Thoracic aorta (tissue), 2 donors: ENCODE data around the gene S100A11. TPM values are rescaled to one million over a fixed set of nuclear protein-coding genes. Genes with fewer than 3 reads are reported as not detected.

Experiments
- ATAC-seq: fragments of 150-250 bp; one replicate; pipeline ENCODE4 v1.8.0; 2017; ENCODE audit warnings: low read depth; ENCODE audit not compliant: insufficient number of reproducible peaks, low FRiP score
- DNase-seq: peaks from one replicate; pipeline ENCODE4 v3.0.0-alpha.2; 2020; ENCODE audit warnings: low spot score
- H3K27ac ChIP-seq, 2 donors: fragments of 200-600 bp; sonication (generic); 1 replicate in 1 of 2; 2 replicates in 1 of 2; pipeline ENCODE4 v1.5.1; 2016; ENCODE audit warnings: mild to moderate bottlenecking in 2 of 2, moderate library complexity in 2 of 2
- H3K27me3 ChIP-seq: fragments of 200-600 bp; sonication (generic); replicated peaks from 2 replicates; pipeline ENCODE4 v1.6.0; 2016; ENCODE audit warnings: mild to moderate bottlenecking; ENCODE audit not compliant: insufficient read depth
- H3K36me3 ChIP-seq: fragments of 200-600 bp; sonication (generic); one replicate; pipeline ENCODE4 v1.5.1; 2016
- H3K4me1 ChIP-seq, 2 donors: fragments of 200-600 bp; sonication (generic); 1 replicate in 1 of 2; 2 replicates in 1 of 2; pipeline versions ENCODE4 v1.5.1 to v1.6.0; 2016; ENCODE audit warnings: low read depth in 2 of 2, mild to moderate bottlenecking in 1 of 2; ENCODE audit not compliant: control insufficient read depth in 1 of 2
- H3K4me3 ChIP-seq: fragments of 200-600 bp; sonication (generic); 2 replicates; pipeline ENCODE4 v1.5.1; 2016; ENCODE audit warnings: mild to moderate bottlenecking
- H3K9me3 ChIP-seq: fragments of 200-600 bp; sonication (generic); 2 replicates; pipeline ENCODE4 v1.5.1; 2016
- CTCF ChIP-seq: fragments of 200-600 bp; sonication (generic); IDR thresholded peaks from one replicate; pipeline ENCODE4 v1.5.1; 2019; ENCODE audit warnings: antibody characterized with exemption
- total RNA-seq, 2 donors: library from RNA; depleted of rRNA; stranded (reverse); fragments of >200 nt; gene quantifications; one replicate each; pipeline versions ENCODE4 v1.1.0 to v1.2.3, GENCODE V29; 2016

The S100A11 gene
- total RNA-seq, 2 donors from 2014 or later, result 196 to 210 TPM

GRCh38 chr1:152052606-152053005 lies 15.8 kb upstream of the S100A11 start:
- no peaks in the 10 kb centered on the region for H3K36me3 ChIP-seq
- peak; percentile 86 for TF ChIP-seq CTCF
- no peaks in the 10 kb centered on the region for H3K9me3 ChIP-seq
- H3K4me3 ChIP-seq, result no peak overlapping the region
- DNase-seq (peak; percentile 71), ATAC-seq (peak; percentile 25)
- H3K4me1 ChIP-seq, result peaks cover 5 to 11% of the 10 kb centered on the region in 2 donors
- H3K27ac ChIP-seq, result no peak overlapping the region
- H3K27me3 ChIP-seq, result no peaks in the 10 kb centered on the region

GRCh38 chr1:152050886-152051675 lies 14.3 kb upstream of the S100A11 start:
- ATAC-seq, result no peak
- H3K27ac ChIP-seq, result no peak overlapping the region

GRCh38 chr1:152049291-152050083 lies 12.7 kb upstream of the S100A11 start:
- no peak for TF ChIP-seq CTCF
- H3K4me1 ChIP-seq, result peaks cover 15 to 22% of the 10 kb centered on the region in 2 donors
- H3K27me3 ChIP-seq, result no peaks in the 10 kb centered on the region
- no peaks in the 10 kb centered on the region for H3K36me3 ChIP-seq
- no peak overlapping the region for H3K4me3 ChIP-seq
- H3K27ac ChIP-seq, result no peak overlapping the region
- ATAC-seq, result no peak
- no peak for DNase-seq
- no peaks in the 10 kb centered on the region for H3K9me3 ChIP-seq

More at GRCh38 chr1:152050886-152051675, 14.3 kb upstream of the S100A11 start:
- no peaks in the 10 kb centered on the region for H3K9me3 ChIP-seq
- H3K36me3 ChIP-seq, result no peaks in the 10 kb centered on the region
- no peaks in the 10 kb centered on the region for H3K27me3 ChIP-seq
- no peak overlapping the region for H3K4me3 ChIP-seq
- H3K4me1 ChIP-seq, result peaks cover 15 to 22% of the 10 kb centered on the region in 2 donors
- no peak for TF ChIP-seq CTCF
- DNase-seq, result no peak

- peak; percentile 14 for TF ChIP-seq CTCF
- DNase-seq (peak; percentile 68), ATAC-seq (peak; percentile 16)
- Histone ChIP-seq H3K27me3 (no peaks in the 10 kb centered on the region), H3K4me1 (peaks cover 15 to 22% of the 10 kb centered on the region in 2 donors), H3K27ac (peak overlapping the region; percentile 93 to 95), H3K36me3 (no peaks in the 10 kb centered on the region), H3K4me3 (peak overlapping the region; percentile 44), H3K9me3 (no peaks in the 10 kb centered on the region)
Measured at GRCh38 chr1:152048416-152049009, 11.7 kb upstream of the S100A11 start.
